ENCODE data around the gene DLX3.

The DLX3 gene

GRCh38 chr17:49990331-49990730, 4.7 kb downstream of the DLX3 start:
- H3K79me1 ChIP-seq (ENCODE audit: low read length) = no peaks in the 10 kb centered on the region
- H2BK15ac ChIP-seq (replicated peaks; ENCODE audit: low read depth) = no peak overlapping the region
- no peak overlapping the region for H3K56ac ChIP-seq (ENCODE audit: low read length)
- H3K23ac ChIP-seq (ENCODE audit: low read length) = no peak overlapping the region
- no peak overlapping the region for H3K27ac ChIP-seq (ENCODE audit: low read depth, low read length)
- no peak overlapping the region for H2AK5ac ChIP-seq (ENCODE audit: low read length)
- no peak overlapping the region for H2BK5ac ChIP-seq (ENCODE audit: low read length)
- no peaks in the 10 kb centered on the region for H3K79me2 ChIP-seq (ENCODE audit: control insufficient read depth, insufficient read depth, low read length)
- no peak overlapping the region for H3K4me3 ChIP-seq (ENCODE audit: low read length)
- no peak overlapping the region for H3K9ac ChIP-seq (ENCODE audit: low read length)
- peaks cover 50% of the 10 kb centered on the region for H3K27me3 ChIP-seq (ENCODE audit: insufficient read depth, low read length, poor library complexity)
- H3K4ac ChIP-seq (ENCODE audit: low read depth, low read length) = no peak overlapping the region
- DNase-seq = no peak
- H4K5ac ChIP-seq (ENCODE audit: low read length) = no peak overlapping the region
- no peaks in the 10 kb centered on the region for H3K36me3 ChIP-seq (ENCODE audit: control insufficient read depth, insufficient read depth, low read length)
- H3K4me2 ChIP-seq (ENCODE audit: low read length) = no peak overlapping the region
- no peak overlapping the region for H4K8ac ChIP-seq (ENCODE audit: low read depth, low read length)
- H3K4me1 ChIP-seq (ENCODE audit: control insufficient read depth, low read depth, low read length) = peaks cover 3% of the 10 kb centered on the region
- no CpG with 5 or more reads among the region's 3 CpGs for WGBS (ENCODE audit: extremely low coverage, insufficient coverage, low lambda C conversion rate)
- no peak overlapping the region for H2BK120ac ChIP-seq (ENCODE audit: low read depth, low read length)
- no peak overlapping the region for H3K18ac ChIP-seq (ENCODE audit: low read length)

- H2AK5ac ChIP-seq (ENCODE audit: low read length) = no peak overlapping the region
- no peak overlapping the region for H3K23ac ChIP-seq (ENCODE audit: low read length)
- no peak overlapping the region for H2BK15ac ChIP-seq (replicated peaks; ENCODE audit: low read depth)
- no CpG with 5 or more reads among the region's 4 CpGs for WGBS (ENCODE audit: extremely low coverage, insufficient coverage, low lambda C conversion rate)
- H4K8ac ChIP-seq (ENCODE audit: low read depth, low read length) = no peak overlapping the region
- DNase-seq = no peak
- peaks cover 45% of the 10 kb centered on the region for H3K27me3 ChIP-seq (ENCODE audit: insufficient read depth, low read length, poor library complexity)
- H3K4me1 ChIP-seq (ENCODE audit: control insufficient read depth, low read depth, low read length) = peaks cover 3% of the 10 kb centered on the region
- no peaks in the 10 kb centered on the region for H3K79me1 ChIP-seq (ENCODE audit: low read length)
- no peak overlapping the region for H3K9ac ChIP-seq (ENCODE audit: low read length)
- H3K79me2 ChIP-seq (ENCODE audit: control insufficient read depth, insufficient read depth, low read length) = no peaks in the 10 kb centered on the region
- H4K5ac ChIP-seq (ENCODE audit: low read length) = no peak overlapping the region
- no peak overlapping the region for H3K4me2 ChIP-seq (ENCODE audit: low read length)
- no peak overlapping the region for H3K18ac ChIP-seq (ENCODE audit: low read length)
- H3K27ac ChIP-seq (ENCODE audit: low read depth, low read length) = no peak overlapping the region
- no peak overlapping the region for H3K4me3 ChIP-seq (ENCODE audit: low read length)
- no peak overlapping the region for H3K56ac ChIP-seq (ENCODE audit: low read length)
- H2BK120ac ChIP-seq (ENCODE audit: low read depth, low read length) = no peak overlapping the region
- no peaks in the 10 kb centered on the region for H3K36me3 ChIP-seq (ENCODE audit: control insufficient read depth, insufficient read depth, low read length)
- H3K4ac ChIP-seq (ENCODE audit: low read depth, low read length) = no peak overlapping the region
- no peak overlapping the region for H2BK5ac ChIP-seq (ENCODE audit: low read length)
Observed at GRCh38 chr17:49989518-49989880, 5.5 kb downstream of the DLX3 start.

GRCh38 chr17:49987681-49988441, 7.2 kb downstream of the DLX3 start:
- Histone ChIP-seq H3K18ac (ENCODE audit: low read length) (no peak overlapping the region), H4K8ac (ENCODE audit: low read depth, low read length) (no peak overlapping the region), H3K56ac (ENCODE audit: low read length) (no peak overlapping the region), H2AK5ac (ENCODE audit: low read length) (no peak overlapping the region), H3K4me2 (ENCODE audit: low read length) (no peak overlapping the region), H3K27ac (ENCODE audit: low read depth, low read length) (no peak overlapping the region), H3K4me3 (ENCODE audit: low read length) (no peak overlapping the region), H3K79me2 (ENCODE audit: control insufficient read depth, insufficient read depth, low read length) (no peaks in the 10 kb centered on the region), H3K9ac (ENCODE audit: low read length) (no peak overlapping the region), H4K5ac (ENCODE audit: low read length) (no peak overlapping the region), H3K36me3 (ENCODE audit: control insufficient read depth, insufficient read depth, low read length) (no peaks in the 10 kb centered on the region), H3K4ac (ENCODE audit: low read depth, low read length) (no peak overlapping the region), H3K79me1 (ENCODE audit: low read length) (no peaks in the 10 kb centered on the region), H3K23ac (ENCODE audit: low read length) (no peak overlapping the region), H2BK120ac (ENCODE audit: low read depth, low read length) (no peak overlapping the region), H2BK15ac (replicated peaks; ENCODE audit: low read depth) (no peak overlapping the region), H3K27me3 (ENCODE audit: insufficient read depth, low read length, poor library complexity) (peaks cover 35% of the 10 kb centered on the region), H3K4me1 (ENCODE audit: control insufficient read depth, low read depth, low read length) (peaks cover 1% of the 10 kb centered on the region), H2BK5ac (ENCODE audit: low read length) (no peak overlapping the region)
- no CpG with 5 or more reads among the region's 17 CpGs for WGBS (ENCODE audit: extremely low coverage, insufficient coverage, low lambda C conversion rate)
- peak; percentile 42 for DNase-seq

- Histone ChIP-seq H3K4me3 (ENCODE audit: low read length) (no peak overlapping the region), H3K4me1 (ENCODE audit: control insufficient read depth, low read depth, low read length) (no peaks in the 10 kb centered on the region), H3K79me1 (ENCODE audit: low read length) (no peaks in the 10 kb centered on the region), H3K9ac (ENCODE audit: low read length) (no peak overlapping the region), H3K79me2 (ENCODE audit: control insufficient read depth, insufficient read depth, low read length) (no peaks in the 10 kb centered on the region), H3K23ac (ENCODE audit: low read length) (no peak overlapping the region), H2BK15ac (replicated peaks; ENCODE audit: low read depth) (no peak overlapping the region), H2AK5ac (ENCODE audit: low read length) (no peak overlapping the region), H2BK5ac (ENCODE audit: low read length) (no peak overlapping the region), H4K8ac (ENCODE audit: low read depth, low read length) (no peak overlapping the region), H3K27me3 (ENCODE audit: insufficient read depth, low read length, poor library complexity) (peaks cover 30% of the 10 kb centered on the region), H3K4me2 (ENCODE audit: low read length) (no peak overlapping the region), H3K27ac (ENCODE audit: low read depth, low read length) (no peak overlapping the region), H3K18ac (ENCODE audit: low read length) (no peak overlapping the region), H3K36me3 (ENCODE audit: control insufficient read depth, insufficient read depth, low read length) (no peaks in the 10 kb centered on the region), H3K4ac (ENCODE audit: low read depth, low read length) (no peak overlapping the region), H4K5ac (ENCODE audit: low read length) (no peak overlapping the region), H3K56ac (ENCODE audit: low read length) (no peak overlapping the region), H2BK120ac (ENCODE audit: low read depth, low read length) (no peak overlapping the region)
- WGBS (ENCODE audit: extremely low coverage, insufficient coverage, low lambda C conversion rate) = no CpG with 5 or more reads among the region's 2 CpGs
- no peak for DNase-seq
Observed at GRCh38 chr17:49987290-49987585, 7.8 kb downstream of the DLX3 start.

- Histone ChIP-seq H3K36me3 (ENCODE audit: control insufficient read depth, insufficient read depth, low read length) (no peaks in the 10 kb centered on the region), H3K4me3 (ENCODE audit: low read length) (no peak overlapping the region), H3K79me1 (ENCODE audit: low read length) (no peaks in the 10 kb centered on the region), H3K23ac (ENCODE audit: low read length) (no peak overlapping the region), H2BK120ac (ENCODE audit: low read depth, low read length) (no peak overlapping the region), H3K27ac (ENCODE audit: low read depth, low read length) (no peak overlapping the region), H3K4ac (ENCODE audit: low read depth, low read length) (no peak overlapping the region), H3K27me3 (ENCODE audit: insufficient read depth, low read length, poor library complexity) (peaks cover 24% of the 10 kb centered on the region), H3K4me2 (ENCODE audit: low read length) (no peak overlapping the region), H3K79me2 (ENCODE audit: control insufficient read depth, insufficient read depth, low read length) (no peaks in the 10 kb centered on the region), H3K9ac (ENCODE audit: low read length) (no peak overlapping the region), H3K18ac (ENCODE audit: low read length) (no peak overlapping the region), H2BK15ac (replicated peaks; ENCODE audit: low read depth) (no peak overlapping the region), H2AK5ac (ENCODE audit: low read length) (no peak overlapping the region), H3K56ac (ENCODE audit: low read length) (no peak overlapping the region), H3K4me1 (ENCODE audit: control insufficient read depth, low read depth, low read length) (no peaks in the 10 kb centered on the region), H4K5ac (ENCODE audit: low read length) (no peak overlapping the region), H4K8ac (ENCODE audit: low read depth, low read length) (no peak overlapping the region), H2BK5ac (ENCODE audit: low read length) (no peak overlapping the region)
- WGBS (ENCODE audit: extremely low coverage, insufficient coverage, low lambda C conversion rate) = no CpG with 5 or more reads among the region's 6 CpGs
- DNase-seq = no peak
Observed at GRCh38 chr17:49986396-49987289, 8.4 kb downstream of the DLX3 start.

Measured in mesendoderm (in vitro differentiated cells).